Forelimb muscle (tissue), 1 donor: ENCODE measurements around the gene P3H2. TPM values are rescaled to one million over a fixed set of nuclear protein-coding genes. Genes with fewer than 3 reads are reported as not detected.

Source experiments
- DNase-seq: peaks from one replicate; pipeline ENCODE4 v3.0.0-alpha.2; 2013; ENCODE audit warnings: low read depth
- polyA plus RNA-seq: library from polyadenylated mRNA; unstranded; fragments of 120-200 nt; gene quantifications from one replicate; pipeline ENCODE4 v1.2.1, GENCODE V29; 2013; ENCODE audit not compliant: insufficient read length

P3H2 gene
- polyA plus RNA-seq, 1 donor: 39.4 TPM

GRCh38 chr3:190017521-190018288 is 103.0 kb downstream of the P3H2 start:
- DNase-seq: no peak

- DNase-seq: no peak
These were observed 103.7 kb downstream of the P3H2 start for GRCh38 chr3:190016966-190017365.

GRCh38 chr3:190014940-190015339 is 105.8 kb downstream of the P3H2 start:
- DNase-seq: no peak

GRCh38 chr3:190013943-190014924 is 106.5 kb downstream of the P3H2 start:
- DNase-seq: no peak

GRCh38 chr3:190012784-190013183 is 107.9 kb downstream of the P3H2 start:
- no peak for DNase-seq

- DNase-seq: no peak
These were observed 108.3 kb downstream of the P3H2 start for GRCh38 chr3:190012314-190012782.

GRCh38 chr3:190010486-190010885 is 110.2 kb downstream of the P3H2 start:
- no peak for DNase-seq

GRCh38 chr3:190009614-190010013 is 111.1 kb downstream of the P3H2 start:
- no peak for DNase-seq

- no peak for DNase-seq
These were observed 112.3 kb downstream of the P3H2 start for GRCh38 chr3:190008432-190008831.

- DNase-seq: no peak
These were observed 115.2 kb downstream of the P3H2 start for GRCh38 chr3:190005343-190006113.

GRCh38 chr3:190004656-190005055 is 116.0 kb downstream of the P3H2 start:
- DNase-seq: no peak

- no peak for DNase-seq
These were observed 117.0 kb downstream of the P3H2 start for GRCh38 chr3:190003681-190004123.

GRCh38 chr3:190003068-190003467 is 117.6 kb downstream of the P3H2 start:
- no peak for DNase-seq

GRCh38 chr3:190001426-190001825 is 119.3 kb downstream of the P3H2 start:
- no peak for DNase-seq

GRCh38 chr3:190000861-190001196 is 119.9 kb downstream of the P3H2 start:
- no peak for DNase-seq

- DNase-seq: no peak
These were observed 120.4 kb downstream of the P3H2 start for GRCh38 chr3:190000187-190000860.

- DNase-seq: no peak
These were observed 121.0 kb downstream of the P3H2 start for GRCh38 chr3:189999718-190000117.

GRCh38 chr3:189995129-189995528 is 125.6 kb downstream of the P3H2 start:
- DNase-seq: no peak

GRCh38 chr3:189990826-189991225 is 129.9 kb downstream of the P3H2 start:
- no peak for DNase-seq

GRCh38 chr3:189988854-189989253 is 131.8 kb downstream of the P3H2 start:
- no peak for DNase-seq

- no peak for DNase-seq
These were observed 132.4 kb downstream of the P3H2 start for GRCh38 chr3:189988322-189988721.
